GM12878 (cell line): ENCODE data around the gene TRABD2A.

Source experiments
- CTCF ChIP-seq, 3 experiments: IDR thresholded peaks in 2 of 3; conservative IDR thresholded peaks in 1 of 3; 2 replicates each; pipeline ENCODE4 v1.5.1; 2011; ENCODE audit warnings: low read depth in 3 of 3, low read length in 3 of 3, mild to moderate bottlenecking in 3 of 3, control low read depth in 2 of 3, moderate library complexity in 2 of 3, inconsistent platforms in 1 of 3, mixed read lengths in 1 of 3; ENCODE audit not compliant: control insufficient read depth in 2 of 3, insufficient read depth in 1 of 3; ENCODE audit errors: extremely low read depth in 1 of 3
- ESRRA ChIP-seq: IDR thresholded peaks from 2 replicates; pipeline ENCODE4 v1.6.1; 2012; ENCODE audit warnings: mild to moderate bottlenecking, low read length, improper control_type of control experiment
- HDAC6 ChIP-seq: fragments of 200-600 bp; sonication (generic); IDR thresholded peaks from one replicate; pipeline ENCODE4 v1.8.0; 2017; ENCODE audit warnings: antibody characterized with exemption; ENCODE audit not compliant: unreplicated experiment
- KLF5 ChIP-seq: fragments of 450-650 bp; IDR thresholded peaks from 2 replicates; pipeline ENCODE4 v1.6.1; 2014; ENCODE audit warnings: mild to moderate bottlenecking; ENCODE audit not compliant: partially characterized antibody
- POLR2A ChIP-seq: IDR thresholded peaks from 2 replicates; pipeline ENCODE4 v1.6.1; 2011; ENCODE audit warnings: low read depth, mild to moderate bottlenecking, low read length
- REST ChIP-seq: IDR thresholded peaks from 2 replicates; pipeline ENCODE4 v1.6.1; 2012; ENCODE audit warnings: mild to moderate bottlenecking, low read depth, low read length
- YY1 ChIP-seq: IDR thresholded peaks from 2 replicates; pipeline ENCODE4 v1.6.1; 2011; ENCODE audit warnings: low read depth, mild to moderate bottlenecking, low read length

DNA sequence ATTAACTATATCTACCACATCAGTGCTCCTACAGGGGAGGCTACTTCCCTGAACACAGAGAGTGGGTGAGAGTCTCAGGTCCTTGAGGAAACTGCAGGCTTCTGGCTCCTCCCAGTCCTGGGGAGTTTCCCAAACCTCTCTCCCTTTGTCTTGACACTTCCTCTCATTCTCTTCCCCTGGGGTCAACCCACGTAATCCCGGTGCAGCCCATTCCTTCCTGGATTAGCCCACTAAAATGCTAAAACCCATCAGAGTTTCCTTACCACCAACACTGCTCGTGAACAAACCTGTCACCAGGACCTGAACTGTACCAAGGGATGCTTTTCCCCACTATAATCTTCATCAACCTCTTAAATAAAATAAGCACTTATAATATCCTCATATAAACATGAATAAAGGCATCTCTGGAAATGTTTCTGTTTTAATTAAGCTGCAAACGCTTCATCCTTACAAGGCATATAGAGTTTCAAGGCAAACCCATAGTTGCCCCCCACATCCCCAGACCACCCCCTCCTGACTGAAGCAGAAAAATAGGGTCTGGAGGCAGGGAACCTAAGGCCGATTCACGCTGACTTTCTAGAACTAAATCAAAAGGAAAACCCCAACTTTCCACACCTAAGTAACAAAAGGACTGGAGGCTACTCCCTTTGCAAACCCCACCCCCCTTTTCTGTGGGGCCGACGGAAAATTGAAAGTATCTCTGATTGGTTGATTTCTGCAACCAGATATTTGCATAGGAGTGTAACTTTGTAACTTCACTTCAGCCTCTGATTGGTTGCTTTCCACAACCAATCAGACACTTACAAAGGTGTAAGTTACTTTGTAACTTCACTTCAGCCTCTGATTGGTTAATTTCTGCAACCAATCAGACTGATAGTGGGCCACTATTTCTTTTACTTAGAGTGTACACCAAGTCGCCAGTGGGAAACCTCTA lies 43.6 kb upstream of the TRABD2A start:
- TF ChIP-seq CTCF (IDR thresholded peaks at IDR 0.05 in 2 of 3, conservative IDR thresholded peaks at IDR 0.05 in 1 of 3; ENCODE audit: control insufficient read depth in 2 of 3, extremely low read depth in 1 of 3, insufficient read depth in 1 of 3, low read depth in 3 of 3, low read length in 3 of 3) (no peak), YY1 (no peak), POLR2A (no peak), KLF5 (no peak), HDAC6 (no peak), REST (no peak), ESRRA (no peak)
